ENCODE measurements around the gene GSTA2.
"Not testable (repeated sequence)": the region's sequence is repeated elsewhere in the genome, so short reads cannot be mapped to it uniquely, and the experiment has no call there.

Gene GSTA2

DNA sequence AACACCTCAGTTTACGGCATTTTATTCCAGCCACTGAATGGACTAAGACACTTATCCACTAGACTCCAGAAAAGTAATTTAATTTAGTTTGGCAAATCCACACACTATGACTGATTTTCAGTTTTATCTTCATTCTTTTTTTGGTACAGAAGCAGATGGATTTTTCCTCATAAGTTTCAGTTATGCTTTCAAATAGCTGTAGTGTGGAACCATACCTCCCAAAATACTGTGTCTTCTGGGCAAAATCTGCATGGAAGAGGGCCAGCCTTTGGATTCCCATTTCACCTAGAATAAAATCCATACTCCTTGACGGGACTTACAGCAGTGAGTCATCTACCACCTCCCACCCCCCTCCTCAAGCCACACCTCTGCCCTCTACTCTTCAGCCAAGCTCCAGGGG lies 43.0 kb downstream of the GSTA2 start:
- no peak overlapping the region for H3K4me2 ChIP-seq (ENCODE audit: low read depth, low read length, poor library complexity, severe bottlenecking)
- H3K79me2 ChIP-seq (ENCODE audit: insufficient read depth, low read length): no peaks in the 10 kb centered on the region
- 0 out of 2 replicates have a peak, but pooled peaks cover 2% of the 10 kb centered on the region for H3K27me3 ChIP-seq (ENCODE audit: low read length)
- H4K20me1 ChIP-seq (ENCODE audit: low read depth, low read length): no peaks in the 10 kb centered on the region
- H3K36me3 ChIP-seq (ENCODE audit: low read length): no peaks in the 10 kb centered on the region
- H3K9ac ChIP-seq (ENCODE audit: low read length): no peak overlapping the region
- H3K27ac ChIP-seq (ENCODE audit: low read depth, low read length): no peak overlapping the region
- no peaks in the 10 kb centered on the region for H3F3A ChIP-seq (ENCODE audit: insufficient read depth)
- TF ChIP-seq, protein P1, sequence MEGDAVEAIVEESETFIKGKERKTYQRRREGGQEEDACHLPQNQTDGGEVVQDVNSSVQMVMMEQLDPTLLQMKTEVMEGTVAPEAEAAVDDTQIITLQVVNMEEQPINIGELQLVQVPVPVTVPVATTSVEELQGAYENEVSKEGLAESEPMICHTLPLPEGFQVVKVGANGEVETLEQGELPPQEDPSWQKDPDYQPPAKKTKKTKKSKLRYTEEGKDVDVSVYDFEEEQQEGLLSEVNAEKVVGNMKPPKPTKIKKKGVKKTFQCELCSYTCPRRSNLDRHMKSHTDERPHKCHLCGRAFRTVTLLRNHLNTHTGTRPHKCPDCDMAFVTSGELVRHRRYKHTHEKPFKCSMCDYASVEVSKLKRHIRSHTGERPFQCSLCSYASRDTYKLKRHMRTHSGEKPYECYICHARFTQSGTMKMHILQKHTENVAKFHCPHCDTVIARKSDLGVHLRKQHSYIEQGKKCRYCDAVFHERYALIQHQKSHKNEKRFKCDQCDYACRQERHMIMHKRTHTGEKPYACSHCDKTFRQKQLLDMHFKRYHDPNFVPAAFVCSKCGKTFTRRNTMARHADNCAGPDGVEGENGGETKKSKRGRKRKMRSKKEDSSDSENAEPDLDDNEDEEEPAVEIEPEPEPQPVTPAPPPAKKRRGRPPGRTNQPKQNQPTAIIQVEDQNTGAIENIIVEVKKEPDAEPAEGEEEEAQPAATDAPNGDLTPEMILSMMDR (IDR thresholded peaks at IDR 0.05; ENCODE audit: insufficient read depth, low read length, poor library complexity, severe bottlenecking): no peak
- TF ChIP-seq EZH2phosphoT487 (conservative IDR thresholded peaks at IDR 0.05; ENCODE audit: low read length): no peak
- no peaks in the 10 kb centered on the region for H3K9me3 ChIP-seq (ENCODE audit: insufficient read depth, low read length)
- H3K9me2 ChIP-seq (replicated peaks; ENCODE audit: insufficient read depth, low read length): no peaks in the 10 kb centered on the region
- no peak overlapping the region for H3K4me3 ChIP-seq (ENCODE audit: insufficient read depth, low read length, poor library complexity, severe bottlenecking)
- H2AFZ ChIP-seq (ENCODE audit: low read depth, low read length, severe bottlenecking): no peak overlapping the region

DNA sequence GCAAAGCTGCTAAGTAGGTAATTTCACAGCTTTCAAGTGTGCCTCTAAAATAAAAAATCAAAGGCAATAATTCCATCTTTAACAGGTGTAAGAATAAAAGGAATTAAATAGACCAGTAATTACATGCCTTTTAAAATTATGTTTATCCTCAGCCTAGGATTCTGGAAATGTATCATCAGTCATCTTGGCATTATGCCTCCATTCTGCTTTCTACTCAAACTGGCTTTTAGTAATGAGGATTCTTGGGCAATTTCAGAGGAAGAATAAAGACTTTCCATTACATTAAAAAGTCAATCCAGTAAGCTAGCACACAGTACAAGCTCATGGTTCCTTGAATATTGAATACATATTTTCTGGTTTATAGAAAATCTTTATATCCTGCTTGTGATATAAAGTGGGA lies 44.7 kb downstream of the GSTA2 start:
- Histone ChIP-seq H3K36me3 (ENCODE audit: low read length) (no peaks in the 10 kb centered on the region), H3F3A (ENCODE audit: insufficient read depth) (no peaks in the 10 kb centered on the region), H3K27me3 (ENCODE audit: low read length) (0 out of 2 replicates have a peak, but pooled peaks cover 2% of the 10 kb centered on the region), H3K9ac (ENCODE audit: low read length) (no peak overlapping the region), H3K4me3 (ENCODE audit: insufficient read depth, low read length, poor library complexity, severe bottlenecking) (no peak overlapping the region), H3K27ac (ENCODE audit: low read depth, low read length) (no peak overlapping the region), H2AFZ (ENCODE audit: low read depth, low read length, severe bottlenecking) (no peak overlapping the region), H3K4me2 (ENCODE audit: low read depth, low read length, poor library complexity, severe bottlenecking) (no peak overlapping the region), H4K20me1 (ENCODE audit: low read depth, low read length) (no peaks in the 10 kb centered on the region), H3K9me3 (ENCODE audit: insufficient read depth, low read length) (no peaks in the 10 kb centered on the region), H3K79me2 (ENCODE audit: insufficient read depth, low read length) (no peaks in the 10 kb centered on the region), H3K9me2 (replicated peaks; ENCODE audit: insufficient read depth, low read length) (no peaks in the 10 kb centered on the region)
- TF ChIP-seq EZH2phosphoT487 (conservative IDR thresholded peaks at IDR 0.05; ENCODE audit: low read length): no peak
- TF ChIP-seq, protein P1 (IDR thresholded peaks at IDR 0.05; ENCODE audit: insufficient read depth, low read length, poor library complexity, severe bottlenecking): no peak

DNA sequence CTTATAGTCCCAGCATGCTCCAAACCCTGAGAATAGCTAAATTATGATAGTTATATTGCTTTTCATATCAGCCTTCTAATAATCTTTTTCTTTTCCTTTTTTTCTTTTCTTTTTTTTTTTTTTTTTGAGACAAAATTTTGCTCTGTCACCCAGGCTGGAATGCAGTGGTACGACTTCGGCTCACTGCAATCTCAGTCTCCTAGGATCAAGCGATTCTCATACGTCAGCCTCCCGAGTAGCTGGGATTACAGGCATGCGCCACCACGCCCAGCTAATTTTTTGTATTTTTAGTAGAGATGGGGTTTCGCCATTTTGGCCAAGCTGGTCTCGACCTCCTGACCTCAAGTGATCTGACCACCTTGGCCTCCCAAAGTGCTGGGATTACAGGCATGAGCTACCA lies 48.5 kb downstream of the GSTA2 start:
- not testable (repeated sequence) for H3F3A ChIP-seq (ENCODE audit: insufficient read depth); H4K20me1 ChIP-seq (ENCODE audit: low read depth, low read length); H2AFZ ChIP-seq (ENCODE audit: low read depth, low read length, severe bottlenecking); H3K9me2 ChIP-seq (replicated peaks; ENCODE audit: insufficient read depth, low read length); H3K9me3 ChIP-seq (ENCODE audit: insufficient read depth, low read length); H3K36me3 ChIP-seq (ENCODE audit: low read length); H3K4me2 ChIP-seq (ENCODE audit: low read depth, low read length, poor library complexity, severe bottlenecking); H3K79me2 ChIP-seq (ENCODE audit: insufficient read depth, low read length); H3K27me3 ChIP-seq (ENCODE audit: low read length); H3K9ac ChIP-seq (ENCODE audit: low read length); H3K4me3 ChIP-seq (ENCODE audit: insufficient read depth, low read length, poor library complexity, severe bottlenecking); H3K27ac ChIP-seq (ENCODE audit: low read depth, low read length)

DNA sequence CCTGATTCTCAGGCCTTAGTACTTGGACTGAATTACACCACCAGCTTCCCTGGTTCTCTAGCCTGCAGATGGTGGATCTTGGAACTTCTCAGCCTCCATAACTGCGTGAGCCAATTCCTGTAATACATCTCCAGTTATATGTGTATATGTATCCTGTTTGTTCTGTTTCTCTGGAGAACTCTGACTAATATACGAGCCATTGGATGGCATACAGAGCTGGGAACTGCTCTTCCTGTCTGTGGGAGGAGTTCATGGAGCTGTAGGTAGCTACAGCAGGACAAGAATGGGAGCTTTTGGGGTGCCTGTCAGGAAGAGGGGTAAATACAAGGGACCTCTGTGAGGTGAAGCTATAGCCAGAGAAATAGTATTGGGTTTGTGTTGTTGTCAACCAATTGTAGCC lies 51.1 kb downstream of the GSTA2 start:
- no peak for TF ChIP-seq EZH2phosphoT487 (conservative IDR thresholded peaks at IDR 0.05; ENCODE audit: low read length)
- TF ChIP-seq, protein P1 (IDR thresholded peaks at IDR 0.05; ENCODE audit: insufficient read depth, low read length, poor library complexity, severe bottlenecking): no peak
- Histone ChIP-seq H4K20me1 (ENCODE audit: low read depth, low read length) (no peaks in the 10 kb centered on the region), H3K79me2 (ENCODE audit: insufficient read depth, low read length) (no peaks in the 10 kb centered on the region), H3K9me2 (replicated peaks; ENCODE audit: insufficient read depth, low read length) (no peaks in the 10 kb centered on the region), H3K36me3 (ENCODE audit: low read length) (no peaks in the 10 kb centered on the region), H3K4me3 (ENCODE audit: insufficient read depth, low read length, poor library complexity, severe bottlenecking) (no peak overlapping the region), H3K27me3 (ENCODE audit: low read length) (0 out of 2 replicates have a peak, but pooled peaks cover 2% of the 10 kb centered on the region), H3K27ac (ENCODE audit: low read depth, low read length) (no peak overlapping the region), H3K9ac (ENCODE audit: low read length) (no peak overlapping the region), H3F3A (ENCODE audit: insufficient read depth) (no peaks in the 10 kb centered on the region), H3K4me2 (ENCODE audit: low read depth, low read length, poor library complexity, severe bottlenecking) (no peak overlapping the region), H2AFZ (ENCODE audit: low read depth, low read length, severe bottlenecking) (no peak overlapping the region), H3K9me3 (ENCODE audit: insufficient read depth, low read length) (peaks cover 12% of the 10 kb centered on the region; the same call in 1 of the 2 replicates)
